Hepatocyte (in vitro differentiated cells): Measurements from ENCODE around the gene TCFL5.

Experiments used
- EZH2 ChIP-seq: fragments of 200-600 bp; sonication (generic); IDR thresholded peaks from 2 replicates; pipeline ENCODE4 v1.6.1; 2016; ENCODE audit warnings: antibody characterized with exemption, mild to moderate bottlenecking, borderline replicate concordance
- EZH2phosphoT487 ChIP-seq: fragments of 200-600 bp; sonication (generic); IDR thresholded peaks from one replicate; pipeline ENCODE4 v1.6.1; 2018; ENCODE audit warnings: antibody characterized with exemption, mild to moderate bottlenecking, low read depth, moderate library complexity; ENCODE audit not compliant: unreplicated experiment, severe bottlenecking
- TF ChIP-seq, protein P1 (sequence below): fragments of 200-600 bp; sonication (generic); IDR thresholded peaks from 2 replicates; pipeline ENCODE4 v1.5.1; 2016; ENCODE audit warnings: antibody characterized with exemption, mild to moderate bottlenecking; ENCODE audit not compliant: poor library complexity

DNA sequence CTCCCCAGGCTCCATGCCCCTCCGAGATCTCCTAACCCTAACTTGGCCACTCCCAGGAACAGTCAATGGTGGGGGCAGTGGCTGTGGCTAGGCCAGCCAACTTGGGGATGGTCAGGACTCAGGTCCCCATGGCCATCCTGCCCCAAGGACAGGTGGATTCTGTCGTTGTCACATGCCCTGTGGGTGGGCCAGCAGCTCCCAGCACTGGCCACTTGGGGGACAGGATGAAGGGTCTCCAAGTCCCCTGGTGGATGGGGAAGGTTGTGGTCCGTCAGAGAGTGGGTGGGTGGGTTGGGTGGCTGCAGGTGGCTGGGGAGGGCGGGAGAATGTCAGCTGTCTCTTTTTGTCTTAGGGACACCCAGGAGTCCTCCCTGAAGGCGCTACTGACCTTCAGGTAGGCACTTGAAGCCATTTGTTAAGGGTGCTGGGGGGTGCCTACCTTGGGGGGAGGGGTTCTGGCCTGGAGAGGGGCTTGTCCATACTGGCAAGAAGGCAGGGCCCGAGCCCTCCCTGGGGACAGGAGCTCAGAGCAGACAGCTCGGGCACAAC lies 39.3 kb downstream of the TCFL5 start:
- TF ChIP-seq, protein P1, sequence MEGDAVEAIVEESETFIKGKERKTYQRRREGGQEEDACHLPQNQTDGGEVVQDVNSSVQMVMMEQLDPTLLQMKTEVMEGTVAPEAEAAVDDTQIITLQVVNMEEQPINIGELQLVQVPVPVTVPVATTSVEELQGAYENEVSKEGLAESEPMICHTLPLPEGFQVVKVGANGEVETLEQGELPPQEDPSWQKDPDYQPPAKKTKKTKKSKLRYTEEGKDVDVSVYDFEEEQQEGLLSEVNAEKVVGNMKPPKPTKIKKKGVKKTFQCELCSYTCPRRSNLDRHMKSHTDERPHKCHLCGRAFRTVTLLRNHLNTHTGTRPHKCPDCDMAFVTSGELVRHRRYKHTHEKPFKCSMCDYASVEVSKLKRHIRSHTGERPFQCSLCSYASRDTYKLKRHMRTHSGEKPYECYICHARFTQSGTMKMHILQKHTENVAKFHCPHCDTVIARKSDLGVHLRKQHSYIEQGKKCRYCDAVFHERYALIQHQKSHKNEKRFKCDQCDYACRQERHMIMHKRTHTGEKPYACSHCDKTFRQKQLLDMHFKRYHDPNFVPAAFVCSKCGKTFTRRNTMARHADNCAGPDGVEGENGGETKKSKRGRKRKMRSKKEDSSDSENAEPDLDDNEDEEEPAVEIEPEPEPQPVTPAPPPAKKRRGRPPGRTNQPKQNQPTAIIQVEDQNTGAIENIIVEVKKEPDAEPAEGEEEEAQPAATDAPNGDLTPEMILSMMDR, result no peak
- TF ChIP-seq EZH2phosphoT487, result no peak
- TF ChIP-seq EZH2, result no peak
